ENCODE results near the gene BCL2L13.
A peak's percentile ranks its signal among the peaks of the same experiment; 100 is the strongest.
"Not testable (repeated sequence)": the region's sequence is repeated elsewhere in the genome, so short reads cannot be mapped to it uniquely, and the experiment has no call there.

BCL2L13 gene

DNA sequence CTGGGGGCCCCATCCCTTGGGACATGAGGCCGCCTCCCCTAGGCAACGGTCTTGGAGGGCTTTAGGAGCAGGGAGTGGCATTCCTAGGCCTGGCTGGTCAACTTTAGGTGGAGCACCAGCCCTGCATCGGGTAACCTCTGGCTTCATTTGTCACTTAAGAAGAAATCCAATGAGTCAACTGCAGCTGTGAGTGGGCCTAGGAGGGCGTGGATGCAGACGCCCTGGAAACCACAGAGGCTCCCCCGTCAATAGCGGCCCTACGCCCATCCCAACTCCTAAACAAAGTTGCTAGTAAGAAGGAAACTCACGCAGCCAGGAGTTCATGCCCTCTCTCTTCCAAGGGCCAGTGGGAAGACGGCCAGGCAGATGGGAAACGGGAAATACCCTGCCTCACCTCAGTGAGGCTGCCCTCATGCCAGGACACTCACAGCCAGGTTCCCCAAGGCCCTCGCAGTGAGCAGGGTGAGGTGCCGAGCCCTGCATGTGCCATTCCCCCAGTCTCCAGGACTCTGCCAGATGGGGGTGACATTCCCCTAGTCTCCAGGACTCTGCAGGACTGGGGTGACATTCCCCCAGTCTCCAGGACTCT lies 114.9 kb downstream of the BCL2L13 start:
- no peak for DNase-seq (ENCODE audit: extremely low read depth in 1 of 2, low read depth in 1 of 2)

- DNase-seq (ENCODE audit: extremely low read depth in 1 of 2, low read depth in 1 of 2) = no peak
Observed at GRCh38 chr22:17754233-17754925, 115.8 kb downstream of the BCL2L13 start.

DNA sequence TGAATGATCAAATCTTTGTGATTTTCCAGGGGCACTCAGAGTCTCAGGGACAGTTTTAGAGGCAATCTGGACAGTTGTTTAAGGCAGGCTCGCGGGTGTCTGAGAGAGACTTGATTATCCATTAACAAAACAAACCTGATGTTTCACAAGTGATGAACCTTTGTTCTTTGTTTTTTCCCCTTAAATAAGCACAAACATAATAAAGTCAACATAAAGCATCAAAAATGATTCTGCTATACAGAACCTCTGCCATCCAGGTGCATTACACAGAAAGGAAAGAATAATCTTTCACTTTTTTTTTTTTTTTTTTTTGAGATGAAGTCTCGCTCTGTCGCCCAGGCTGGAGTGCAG lies 122.6 kb downstream of the BCL2L13 start:
- no peak for DNase-seq (ENCODE audit: extremely low read depth in 1 of 2, low read depth in 1 of 2)

DNA sequence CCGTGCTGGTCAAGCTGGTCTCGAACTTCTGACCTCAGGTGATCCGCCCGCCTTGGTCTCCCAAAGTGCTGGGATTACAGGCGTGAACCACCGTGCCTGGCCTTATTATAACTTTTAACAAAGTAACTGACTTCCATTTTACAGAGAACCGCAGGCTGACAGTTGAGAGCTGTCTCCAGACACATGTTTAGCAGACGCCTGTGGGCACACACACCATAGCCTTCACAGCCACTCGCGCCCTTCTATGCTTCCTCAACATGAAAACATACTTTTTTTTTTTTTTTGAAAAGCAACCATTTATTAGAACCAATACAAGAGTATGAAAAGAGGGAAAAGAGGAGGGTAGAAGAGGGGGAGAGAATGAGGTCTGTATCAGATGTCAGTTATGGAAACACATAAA lies 124.9 kb downstream of the BCL2L13 start:
- not testable (repeated sequence) for DNase-seq (ENCODE audit: extremely low read depth in 1 of 2, low read depth in 1 of 2)

- DNase-seq (ENCODE audit: extremely low read depth in 1 of 2, low read depth in 1 of 2) = no peak
Observed at GRCh38 chr22:17764036-17764435, 125.5 kb downstream of the BCL2L13 start.

DNA sequence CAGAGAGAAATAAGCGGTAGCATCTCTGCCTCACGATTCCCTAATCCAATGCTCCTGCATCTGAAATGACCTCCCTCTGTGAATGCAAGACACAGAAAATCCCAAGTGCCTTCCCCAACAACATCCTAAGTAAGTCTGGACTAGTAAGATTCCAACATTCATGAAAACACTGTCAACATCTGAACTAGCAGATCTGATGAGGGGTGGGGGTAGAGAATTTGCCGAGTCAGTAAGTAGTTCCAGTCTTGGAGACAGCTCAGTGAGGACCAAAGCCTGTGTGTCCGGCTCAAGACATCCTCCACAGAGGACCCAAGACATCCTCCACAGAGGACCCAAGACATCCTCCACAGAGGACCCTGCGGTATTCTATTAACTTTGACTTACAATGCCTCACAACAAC lies 126.3 kb downstream of the BCL2L13 start:
- DNase-seq (ENCODE audit: extremely low read depth in 1 of 2, low read depth in 1 of 2) = not testable (repeated sequence)

- DNase-seq (ENCODE audit: extremely low read depth in 1 of 2, low read depth in 1 of 2) = peak in 1 of 2 donors; percentile 64
Observed at GRCh38 chr22:17767233-17768065, 128.9 kb downstream of the BCL2L13 start.

- no peak for DNase-seq (ENCODE audit: extremely low read depth in 1 of 2, low read depth in 1 of 2)
Observed at GRCh38 chr22:17769013-17769715, 130.6 kb downstream of the BCL2L13 start.

DNA sequence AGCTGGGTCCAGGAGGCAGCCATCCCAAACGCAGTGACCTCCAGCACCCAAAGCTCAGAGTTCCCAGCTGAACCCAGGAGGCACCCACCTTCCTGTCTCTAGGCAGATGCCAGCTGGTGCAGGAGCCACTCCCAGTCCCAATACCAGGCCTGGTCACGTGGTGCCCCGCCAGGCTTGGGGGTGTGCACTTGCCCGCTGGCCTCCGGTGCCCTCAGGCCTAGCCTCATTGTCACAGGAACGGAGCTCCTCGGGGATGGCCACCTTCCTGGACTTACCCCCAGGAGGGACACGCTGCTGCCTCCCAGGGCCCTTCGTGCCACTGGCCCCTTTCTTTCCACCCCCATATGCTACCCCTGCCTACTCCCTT lies 131.1 kb downstream of the BCL2L13 start:
- no peak for DNase-seq (ENCODE audit: extremely low read depth in 1 of 2, low read depth in 1 of 2)

GRCh38 chr22:17770180-17771077 lies 131.9 kb downstream of the BCL2L13 start:
- no peak for DNase-seq (ENCODE audit: extremely low read depth in 1 of 2, low read depth in 1 of 2)

DNA sequence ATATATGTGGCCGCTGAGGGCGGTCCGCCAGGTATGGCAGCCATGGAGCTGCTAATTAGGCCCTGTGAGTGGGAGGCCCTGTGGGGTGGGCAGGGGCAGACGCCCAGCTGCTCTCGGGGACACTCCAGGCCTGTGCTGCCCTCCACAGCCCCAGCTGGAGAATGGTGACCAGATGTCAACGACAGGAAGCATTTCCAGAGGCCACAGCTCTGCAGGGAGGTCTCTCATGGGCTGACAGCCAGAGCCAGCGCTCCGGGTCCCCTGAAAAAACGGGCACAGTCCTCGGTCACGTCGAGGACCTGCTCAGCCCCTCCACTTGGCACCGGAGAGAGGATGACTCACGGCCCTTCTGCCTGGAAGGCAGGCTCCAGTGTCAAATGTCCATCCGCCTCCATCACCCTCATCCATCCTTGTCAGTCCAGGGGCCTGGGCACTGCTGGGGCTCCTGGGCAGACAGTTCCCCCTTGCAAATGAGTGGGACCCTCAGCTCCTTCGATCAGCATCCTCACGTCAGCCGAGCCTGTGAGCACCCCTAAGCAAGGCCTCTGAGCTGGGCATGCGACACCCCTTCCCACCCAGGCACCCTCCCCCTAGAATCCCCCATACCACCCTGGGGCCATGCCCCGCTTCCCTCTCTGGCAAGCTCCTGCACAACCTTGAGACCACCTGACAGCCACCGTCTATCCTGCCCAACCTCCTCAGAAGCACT lies 133.8 kb downstream of the BCL2L13 start:
- DNase-seq (ENCODE audit: extremely low read depth in 1 of 2, low read depth in 1 of 2) = no peak

DNA sequence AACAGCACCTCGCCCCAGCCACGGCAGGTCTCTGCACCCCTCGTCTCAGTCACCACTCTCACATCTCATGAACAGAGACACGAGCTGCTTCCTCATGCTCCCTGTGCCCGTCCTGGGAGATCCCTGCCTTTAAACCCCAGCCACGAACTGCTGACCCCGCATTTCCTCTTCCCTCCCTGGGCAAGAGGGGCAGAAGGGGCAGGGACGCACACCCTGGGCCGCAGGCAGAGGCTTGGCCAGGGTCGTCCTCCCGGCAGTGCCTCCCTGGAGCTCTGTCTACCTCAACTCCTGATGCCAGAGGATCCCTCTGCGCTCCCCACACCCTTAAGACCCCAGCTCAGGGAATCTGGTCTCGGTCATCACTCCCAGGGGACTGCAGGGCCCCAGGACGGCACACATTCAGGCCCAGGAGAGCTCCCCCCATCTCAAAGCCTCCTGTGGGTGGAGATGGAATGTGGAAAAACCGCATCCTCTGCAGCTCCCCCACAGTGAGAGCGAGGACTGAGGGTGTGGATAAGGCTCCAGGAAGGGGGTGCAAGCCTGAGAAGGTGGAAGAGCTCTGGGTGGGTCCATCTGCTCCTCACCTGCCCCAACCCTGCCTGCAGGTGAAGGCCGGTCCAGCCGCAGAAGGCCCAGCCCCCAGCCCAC lies 134.5 kb downstream of the BCL2L13 start:
- DNase-seq (ENCODE audit: extremely low read depth in 1 of 2, low read depth in 1 of 2) = no peak

DNA sequence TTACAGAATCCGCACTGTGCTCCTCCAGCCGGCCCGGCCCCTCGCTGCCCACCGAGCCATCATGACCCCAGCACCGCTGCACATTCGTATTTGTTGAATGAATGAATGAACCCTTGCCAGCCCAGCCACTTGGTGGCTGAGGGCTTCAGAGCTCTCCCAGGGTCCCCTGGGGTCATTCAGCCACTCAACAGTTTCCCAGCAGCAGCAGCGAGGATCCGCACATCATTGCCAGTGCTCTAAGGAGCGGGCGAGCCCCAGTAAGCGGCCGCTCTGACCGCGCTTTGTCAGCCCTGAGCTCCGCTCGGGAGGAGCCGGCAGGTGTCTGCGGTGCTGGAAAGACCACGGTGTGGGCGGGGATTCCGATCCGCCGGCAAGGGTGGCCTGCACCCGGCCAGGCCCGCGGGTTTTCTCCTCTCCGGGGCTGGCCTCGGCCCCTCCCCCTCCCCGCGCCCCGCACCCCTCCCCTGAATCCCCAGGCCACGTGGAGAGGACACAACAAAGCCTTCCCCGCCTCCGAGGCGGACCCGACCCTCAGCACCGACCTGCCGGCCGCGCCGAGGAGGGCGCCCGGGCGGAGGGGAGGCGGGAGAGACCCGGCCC lies 135.1 kb downstream of the BCL2L13 start:
- peak; percentile 47 to 65 for DNase-seq (ENCODE audit: extremely low read depth in 1 of 2, low read depth in 1 of 2)

DNA sequence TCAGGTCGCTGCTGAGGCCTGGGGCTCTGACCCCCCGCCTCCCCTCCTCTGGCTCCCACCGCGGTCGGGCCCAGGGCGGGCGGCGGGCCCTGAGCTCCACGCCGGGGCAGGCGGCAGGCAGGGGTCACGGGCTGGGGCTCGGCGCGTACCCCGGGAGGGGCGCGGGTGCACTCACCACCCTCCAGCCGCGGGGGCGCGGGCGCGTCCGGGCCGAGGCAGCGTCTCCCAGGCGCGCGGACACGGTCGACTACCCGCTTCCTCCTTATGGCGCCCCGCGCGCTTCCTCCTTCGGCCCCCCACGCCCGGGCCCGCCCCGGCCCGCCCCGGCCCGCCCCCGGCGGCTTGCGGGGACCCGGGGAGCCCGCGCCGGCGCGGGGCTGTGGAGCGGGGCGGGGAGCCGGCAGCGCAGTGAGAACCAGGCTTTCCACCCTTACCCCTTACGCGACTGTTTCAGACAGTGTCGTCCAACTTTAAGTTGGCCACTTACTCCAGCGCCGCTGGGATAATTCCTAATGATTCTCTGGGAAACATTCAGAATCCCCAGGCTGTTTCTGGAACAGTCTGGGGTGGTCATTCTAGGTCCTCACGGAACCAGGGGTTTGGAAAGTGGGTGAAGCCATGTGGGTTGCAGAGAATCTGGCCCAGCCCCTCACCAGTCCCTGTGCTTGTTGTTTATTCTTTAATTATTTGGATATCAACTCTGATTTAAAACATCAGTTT lies 135.8 kb downstream of the BCL2L13 start, which contains the start of gene BID:
TSS of gene BID (minus strand) at position 264 of the 720 bp plus-strand sequence. CDS start 24,353 bp downstream, outside the sequence.
- DNase-seq (ENCODE audit: extremely low read depth in 1 of 2, low read depth in 1 of 2) = no peak

- no peak for DNase-seq (ENCODE audit: extremely low read depth in 1 of 2, low read depth in 1 of 2)
Observed at GRCh38 chr22:17774926-17775685, 136.5 kb downstream of the BCL2L13 start.

GRCh38 chr22:17775781-17776465 lies 137.4 kb downstream of the BCL2L13 start:
- no peak for DNase-seq (ENCODE audit: extremely low read depth in 1 of 2, low read depth in 1 of 2)

Measured in stimulated activated CD8-positive, alpha-beta memory T cell treated with anti-CD3 and anti-CD28 coated beads, Interleukin-7, amount 100 ng/mL, for 48 hours (primary cell).